ENCODE measurements around the gene PXT1. TPM values are rescaled to one million over a fixed set of nuclear protein-coding genes. Genes with fewer than 3 reads are reported as not detected.

Gene PXT1
- total and polyA plus RNA-seq, 9 of the 15 experiments (the other 6 are each of a cell fraction or from before 2014, with no cell fraction given), result 0.09 to 0.11 (median 0.10) TPM; not detected in 5

DNA sequence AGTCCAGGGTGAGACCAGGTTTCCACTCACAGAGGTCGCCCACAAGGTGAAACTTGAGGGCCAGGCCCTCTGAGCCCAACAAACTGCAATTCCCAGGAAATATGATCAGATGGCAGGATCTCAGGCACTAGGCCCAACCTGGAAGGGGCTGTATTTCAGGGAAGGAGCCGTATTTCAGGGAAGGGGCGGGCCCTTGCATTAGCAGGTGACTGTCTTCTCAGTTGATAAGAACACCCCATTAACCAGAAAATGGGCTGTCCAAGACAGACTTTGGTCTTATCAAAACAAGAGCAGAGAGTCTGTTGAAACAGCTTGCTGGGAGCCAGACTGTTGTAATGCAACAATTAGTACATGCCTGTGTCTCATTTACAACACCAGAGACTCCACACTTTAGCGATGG, 95.0 kb downstream of the PXT1 start (continued):
- TF ChIP-seq, protein P1, sequence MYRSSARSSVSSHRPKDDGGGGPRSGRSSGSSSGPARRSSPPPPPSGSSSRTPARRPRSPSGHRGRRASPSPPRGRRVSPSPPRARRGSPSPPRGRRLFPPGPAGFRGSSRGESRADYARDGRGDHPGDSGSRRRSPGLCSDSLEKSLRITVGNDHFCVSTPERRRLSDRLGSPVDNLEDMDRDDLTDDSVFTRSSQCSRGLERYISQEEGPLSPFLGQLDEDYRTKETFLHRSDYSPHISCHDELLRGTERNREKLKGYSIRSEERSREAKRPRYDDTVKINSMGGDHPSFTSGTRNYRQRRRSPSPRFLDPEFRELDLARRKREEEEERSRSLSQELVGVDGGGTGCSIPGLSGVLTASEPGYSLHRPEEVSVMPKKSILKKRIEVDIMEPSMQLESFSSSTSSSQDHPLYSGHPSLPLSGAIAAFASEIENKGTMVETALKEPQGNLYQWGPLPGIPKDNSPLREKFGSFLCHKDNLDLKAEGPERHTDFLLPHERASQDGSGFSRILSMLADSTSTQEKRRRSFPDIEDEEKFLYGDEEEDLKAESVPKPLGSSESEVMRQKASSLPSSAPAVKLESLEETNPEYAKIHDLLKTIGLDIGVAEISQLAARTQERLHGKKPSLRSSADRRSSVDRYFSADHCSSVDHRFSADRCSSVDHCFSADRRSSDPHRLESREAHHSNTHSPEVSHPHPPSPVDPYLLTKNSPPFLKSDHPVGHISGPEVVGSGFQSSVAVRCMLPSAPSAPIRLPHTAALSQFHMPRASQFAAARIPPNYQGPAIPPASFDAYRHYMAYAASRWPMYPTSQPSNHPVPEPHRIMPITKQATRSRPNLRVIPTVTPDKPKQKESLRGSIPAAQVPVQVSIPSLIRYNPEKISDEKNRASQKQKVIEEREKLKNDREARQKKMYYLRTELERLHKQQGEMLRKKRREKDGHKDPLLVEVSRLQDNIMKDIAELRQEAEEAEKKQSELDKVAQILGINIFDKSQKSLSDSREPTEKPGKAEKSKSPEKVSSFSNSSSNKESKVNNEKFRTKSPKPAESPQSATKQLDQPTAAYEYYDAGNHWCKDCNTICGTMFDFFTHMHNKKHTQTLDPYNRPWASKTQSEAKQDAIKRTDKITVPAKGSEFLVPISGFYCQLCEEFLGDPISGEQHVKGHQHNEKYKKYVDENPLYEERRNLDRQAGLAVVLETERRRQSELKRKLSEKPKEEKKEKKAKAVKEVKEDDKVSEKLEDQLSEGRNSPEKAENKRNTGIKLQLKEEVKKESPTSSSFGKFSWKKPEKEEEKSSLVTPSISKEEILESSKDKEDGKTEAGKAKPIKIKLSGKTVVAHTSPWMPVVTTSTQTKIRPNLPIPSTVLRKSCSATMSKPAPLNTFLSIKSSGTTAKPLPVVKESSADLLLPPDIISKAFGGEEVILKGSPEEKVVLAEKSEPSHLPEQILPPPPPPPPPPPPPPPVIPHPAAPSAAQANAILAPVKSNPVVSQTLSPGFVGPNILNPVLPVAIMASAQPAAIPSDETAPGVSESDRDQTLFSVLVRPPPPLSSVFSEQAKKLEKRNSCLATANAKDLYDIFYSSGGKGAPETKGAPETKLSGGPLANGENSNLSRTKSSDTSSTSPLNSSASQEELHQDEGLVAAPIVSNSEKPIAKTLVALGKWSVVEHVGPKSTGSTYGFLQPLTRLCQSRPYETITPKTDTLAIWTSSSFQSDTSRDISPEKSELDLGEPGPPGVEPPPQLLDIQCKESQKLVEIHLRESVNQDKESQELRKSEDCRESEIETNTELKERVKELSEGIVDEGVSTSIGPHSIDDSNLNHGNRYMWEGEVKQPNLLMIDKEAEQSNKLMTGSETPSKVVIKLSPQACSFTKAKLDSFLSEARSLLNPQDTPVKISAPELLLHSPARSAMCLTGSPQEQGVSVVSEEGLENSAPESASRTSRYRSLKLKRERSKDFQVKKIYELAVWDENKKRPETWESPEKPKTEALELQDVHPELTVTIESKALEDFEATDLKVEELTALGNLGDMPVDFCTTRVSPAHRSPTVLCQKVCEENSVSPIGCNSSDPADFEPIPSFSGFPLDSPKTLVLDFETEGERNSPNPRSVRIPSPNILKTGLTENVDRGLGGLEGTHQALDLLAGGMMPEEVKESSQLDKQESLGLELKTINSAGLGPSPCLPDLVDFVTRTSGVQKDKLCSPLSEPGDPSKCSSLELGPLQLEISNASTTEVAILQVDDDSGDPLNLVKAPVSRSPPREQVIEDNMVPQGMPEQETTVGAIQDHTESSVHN (IDR thresholded peaks at IDR 0.05; ENCODE audit: borderline replicate concordance in 1 of 2, low read depth in 1 of 2), result no peak
- TF ChIP-seq IFI16 (CRISPR knock-in tag; IDR thresholded peaks at IDR 0.05), result no peak
- TF ChIP-seq SLC30A9 (CRISPR knock-in tag; IDR thresholded peaks at IDR 0.05), result no peak
- TF ChIP-seq CHCHD3 (CRISPR knock-in tag; IDR thresholded peaks at IDR 0.05), result no peak
- TF ChIP-seq ZNF232 (CRISPR knock-in tag; IDR thresholded peaks at IDR 0.05), result no peak
- 0 out of 2 replicates have a peak, but pooled peaks have one; percentile 29 for TF ChIP-seq TEAD2 (tag; IDR thresholded peaks at IDR 0.05)
- TF ChIP-seq ZNF239 (CRISPR knock-in tag; IDR thresholded peaks at IDR 0.05), result no peak
- no peak for TF ChIP-seq RB1 (IDR thresholded peaks at IDR 0.05; ENCODE audit: low read depth)
- TF ChIP-seq SAFB (IDR thresholded peaks at IDR 0.05; ENCODE audit: borderline replicate concordance, low read depth, low read length), result no peak
- TF ChIP-seq KLF13 (tag; IDR thresholded peaks at IDR 0.05; ENCODE audit: borderline replicate concordance, low read depth), result 0 out of 2 replicates have a peak, but pooled peaks have one; percentile 37
- TF ChIP-seq ZKSCAN8 (CRISPR knock-in tag; IDR thresholded peaks at IDR 0.05), result no peak
- TF ChIP-seq ZNF23 (CRISPR knock-in tag; IDR thresholded peaks at IDR 0.05), result no peak
- 0 out of 2 replicates have a peak, but pooled peaks have one; percentile 30 for TF ChIP-seq MTA1 (IDR thresholded peaks at IDR 0.05; ENCODE audit: borderline replicate concordance)
